SK-N-SH (cell line): Measurements from ENCODE around the gene ZNF664. TPM values are rescaled to one million over a fixed set of nuclear protein-coding genes. Genes with fewer than 3 reads are reported as not detected.
A peak's percentile ranks its signal among the peaks of the same experiment; 100 is the strongest.

Experiments used
- CTCF ChIA-PET: fragments of 300-600, 350-600 bp; formaldehyde crosslinking; extraction: SDS; loops from one replicate; lab custom pipeline; 2021; lab: Yijun Ruan, JAX
- POLR2A ChIA-PET: fragments of 350-600 bp; sonication (Branson Sonifier 250); formaldehyde crosslinking; extraction: SDS; loops from one replicate; lab custom pipeline; 2020; ENCODE audit warnings: antibody characterized with exemption, inconsistent platforms; lab: Yijun Ruan, JAX
- DNase-seq: peaks from one replicate; pipeline ENCODE4 v3.0.0; 2012
- H2AFZ ChIP-seq: fragments of 200-600 bp; sonication (generic); 2 replicates; pipeline ENCODE4 v1.8.1; 2016; ENCODE audit warnings: antibody characterized with exemption, mild to moderate bottlenecking, low read depth
- H3F3A ChIP-seq: fragments of 200-600 bp; sonication (generic); replicated peaks from 2 replicates; pipeline ENCODE3; 2016; ENCODE audit warnings: antibody characterized with exemption, mild to moderate bottlenecking; ENCODE audit not compliant: insufficient read depth
- H3K27ac ChIP-seq, 2 experiments: fragments of 200-500 bp in 1 of 2; fragments of 200-600 bp in 1 of 2; sonication (Bioruptor generic) in 1 of 2; sonication (generic), shearing (Covaris generic) in 1 of 2; 2 replicates each; pipeline versions ENCODE4 v1.5.1 to v1.6.1; 2014 to 2016; ENCODE audit warnings: low read depth in 2 of 2, inconsistent platforms in 1 of 2, low read length in 1 of 2, mild to moderate bottlenecking in 1 of 2, mixed read lengths in 1 of 2
- H3K27me3 ChIP-seq: fragments of 200-600 bp; sonication (generic), shearing (Covaris generic); 2 replicates; pipeline ENCODE4 v1.6.1; 2016; ENCODE audit warnings: mixed run types; ENCODE audit not compliant: insufficient read depth
- H3K36me3 ChIP-seq, 2 experiments: fragments of 200-500 bp in 1 of 2; fragments of 200-600 bp in 1 of 2; sonication (Bioruptor generic) in 1 of 2; sonication (generic) in 1 of 2; replicated peaks in 1 of 2; 2 replicates each; pipeline versions ENCODE3 to v1.5.1; 2014 to 2016; ENCODE audit warnings: low read length in 1 of 2, mild to moderate bottlenecking in 1 of 2; ENCODE audit not compliant: insufficient read depth in 2 of 2, control insufficient read depth in 1 of 2
- H3K4me1 ChIP-seq, 2 experiments: fragments of 200-500 bp in 1 of 2; fragments of 200-600 bp in 1 of 2; sonication (Bioruptor generic) in 1 of 2; sonication (generic), shearing (Covaris generic) in 1 of 2; 2 replicates each; pipeline versions ENCODE4 v1.5.1 to v1.6.1; 2014 to 2016; ENCODE audit warnings: low read depth in 1 of 2, low read length in 1 of 2, mixed run types in 1 of 2; ENCODE audit not compliant: insufficient read depth in 2 of 2, control insufficient read depth in 1 of 2
- H3K4me2 ChIP-seq: fragments of 200-600 bp; sonication (generic), shearing (Covaris generic); 2 replicates; pipeline ENCODE4 v1.6.1; 2017; ENCODE audit warnings: mixed run types
- H3K4me3 ChIP-seq, 2 experiments: fragments of 200-500 bp in 1 of 2; fragments of 200-600 bp in 1 of 2; sonication (Bioruptor generic) in 1 of 2; sonication (generic), shearing (Covaris generic) in 1 of 2; 2 replicates each; pipeline versions ENCODE4 v1.5.1 to v1.8.1; 2014 to 2016; ENCODE audit warnings: low read depth in 2 of 2, inconsistent platforms in 1 of 2, low read length in 1 of 2, mild to moderate bottlenecking in 1 of 2, mixed read lengths in 1 of 2, moderate library complexity in 1 of 2
- H3K79me2 ChIP-seq: fragments of 200-600 bp; sonication (generic); 2 replicates; pipeline ENCODE4 v1.8.1; 2017; ENCODE audit warnings: mild to moderate bottlenecking; ENCODE audit not compliant: insufficient read depth
- H3K9ac ChIP-seq: fragments of 200-600 bp; sonication (generic); 2 replicates; pipeline ENCODE4 v1.6.1; 2017; ENCODE audit warnings: mixed run types
- H3K9me2 ChIP-seq: fragments of 200-600 bp; sonication (generic); 2 replicates; pipeline ENCODE4 v1.6.1; 2017; ENCODE audit warnings: mixed run types
- H3K9me3 ChIP-seq: fragments of 200-600 bp; sonication (generic); 2 replicates; pipeline ENCODE4 v1.6.1; 2017; ENCODE audit warnings: mixed run types, mild to moderate bottlenecking, moderate library complexity
- H4K20me1 ChIP-seq: fragments of 200-600 bp; sonication (generic); 2 replicates; pipeline ENCODE4 v1.6.1; 2017; ENCODE audit warnings: mild to moderate bottlenecking, mixed run types; ENCODE audit not compliant: insufficient read depth
- CHD2 ChIP-seq: fragments of 150-350 bp; IDR thresholded peaks from 2 replicates; pipeline ENCODE4 v1.6.1; 2018; ENCODE audit warnings: low read length; ENCODE audit not compliant: partially characterized antibody
- ELF1 ChIP-seq: IDR thresholded peaks from 2 replicates; pipeline ENCODE4 v1.4.0; 2012
- EZH2phosphoT487 ChIP-seq: fragments of 200-600 bp; sonication (generic); IDR thresholded peaks from 2 replicates; pipeline ENCODE4 v1.6.1; 2017; ENCODE audit warnings: low read depth, mixed run types, mild to moderate bottlenecking, antibody characterized with exemption, moderate library complexity, borderline replicate concordance
- JUND ChIP-seq: IDR thresholded peaks from 2 replicates; pipeline ENCODE4 v1.4.0; 2012
- MEF2A ChIP-seq: IDR thresholded peaks from 2 replicates; pipeline ENCODE4 v1.4.0; 2012; ENCODE audit warnings: low read depth, borderline replicate concordance
- MXI1 ChIP-seq: IDR thresholded peaks from 2 replicates; pipeline ENCODE4 v1.6.1; 2012; ENCODE audit warnings: mild to moderate bottlenecking, low read depth, low read length, improper control_type of control experiment
- NRF1 ChIP-seq: IDR thresholded peaks from 2 replicates; pipeline ENCODE4 v1.6.1; 2012; ENCODE audit warnings: low read depth, mild to moderate bottlenecking, low read length
- REST ChIP-seq: IDR thresholded peaks from 2 replicates; pipeline ENCODE4 v1.6.1; 2012; ENCODE audit warnings: mild to moderate bottlenecking, low read depth, low read length, moderate library complexity
- RFX5 ChIP-seq: IDR thresholded peaks from 2 replicates; pipeline ENCODE4 v1.6.1; 2012; ENCODE audit warnings: mild to moderate bottlenecking, improper control_type of control experiment, low read length
- SIN3A ChIP-seq: IDR thresholded peaks from 2 replicates; pipeline ENCODE4 v1.6.1; 2012; ENCODE audit warnings: low read depth, mild to moderate bottlenecking, low read length, moderate library complexity, borderline replicate concordance
- TEAD4 ChIP-seq: IDR thresholded peaks from 2 replicates; pipeline ENCODE4 v1.4.0; 2012; ENCODE audit warnings: mild to moderate bottlenecking, borderline replicate concordance; ENCODE audit not compliant: insufficient read depth
- YY1 ChIP-seq: IDR thresholded peaks from 2 replicates; pipeline ENCODE4 v1.4.0; 2012; ENCODE audit warnings: low read depth, mild to moderate bottlenecking
- WGBS: methylation state at CpG from one replicate; pipeline ENCODE4 v1.1.6; 2017; ENCODE audit warnings: low lambda C conversion rate; 5-methylcytosine and 5-hydroxymethylcytosine counted together
- polyA plus RNA-seq, 3 experiments: library from polyadenylated mRNA; depleted of rRNA; stranded (reverse); fragments of >200 nt; gene quantifications; 2 replicates each; pipeline ENCODE4 v1.2.3, GENCODE V29; 2012
- TF ChIP-seq, protein P1 (sequence below): fragments of 150-350 bp; IDR thresholded peaks from 2 replicates; pipeline ENCODE4 v1.6.1; 2017; ENCODE audit warnings: antibody characterized with exemption, low read length, low read depth, borderline replicate concordance
- TF ChIP-seq, protein P2 (sequence below): IDR thresholded peaks from 2 replicates; pipeline ENCODE4; 2012
- TF ChIP-seq, protein P3 (sequence below): IDR thresholded peaks from 2 replicates; pipeline ENCODE4 v1.4.0; 2012; ENCODE audit warnings: low read depth, borderline replicate concordance

ZNF664 gene
- polyA plus RNA-seq, 1 of the 3 experiments (the other 2 are of a cell fraction) = 34.9 TPM

- ChIA-PET CTCF (interaction anchor here (0.6 to 1.5 kb wide), 2 partner anchors 44 to 1405 kb away, joined by 3 read pairs; no protein-coding TSS in a partner anchor), POLR2A (no interaction called here)
- H3K9me3 ChIP-seq = no peaks in the 10 kb centered on the region
- no peak overlapping the region for H3K4me3 ChIP-seq
- no peak overlapping the region for H2AFZ ChIP-seq
- peaks cover 16 to 63% of the 10 kb centered on the region in 2 experiments for H3K36me3 ChIP-seq
- no peak overlapping the region for H3K9ac ChIP-seq
- no peaks in the 10 kb centered on the region for H3F3A ChIP-seq
- peak overlapping the region in 1 of 2 experiments; percentile 25; a peak in 1 of 4 replicates for H3K27ac ChIP-seq
- DNase-seq = no peak
- H3K4me2 ChIP-seq = no peak overlapping the region
- 96% methylated on average over 12 of the region's 13 CpGs for WGBS
- TF ChIP-seq REST (no peak), EZH2phosphoT487 (no peak), ELF1 (no peak), MXI1 (no peak), TEAD4 (no peak), RFX5 (no peak), SIN3A (no peak), NRF1 (no peak), MEF2A (no peak), YY1 (no peak), JUND (no peak), CHD2 (no peak)
- TF ChIP-seq, protein P1, sequence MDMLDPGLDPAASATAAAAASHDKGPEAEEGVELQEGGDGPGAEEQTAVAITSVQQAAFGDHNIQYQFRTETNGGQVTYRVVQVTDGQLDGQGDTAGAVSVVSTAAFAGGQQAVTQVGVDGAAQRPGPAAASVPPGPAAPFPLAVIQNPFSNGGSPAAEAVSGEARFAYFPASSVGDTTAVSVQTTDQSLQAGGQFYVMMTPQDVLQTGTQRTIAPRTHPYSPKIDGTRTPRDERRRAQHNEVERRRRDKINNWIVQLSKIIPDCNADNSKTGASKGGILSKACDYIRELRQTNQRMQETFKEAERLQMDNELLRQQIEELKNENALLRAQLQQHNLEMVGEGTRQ = no peak
- TF ChIP-seq, protein P2, sequence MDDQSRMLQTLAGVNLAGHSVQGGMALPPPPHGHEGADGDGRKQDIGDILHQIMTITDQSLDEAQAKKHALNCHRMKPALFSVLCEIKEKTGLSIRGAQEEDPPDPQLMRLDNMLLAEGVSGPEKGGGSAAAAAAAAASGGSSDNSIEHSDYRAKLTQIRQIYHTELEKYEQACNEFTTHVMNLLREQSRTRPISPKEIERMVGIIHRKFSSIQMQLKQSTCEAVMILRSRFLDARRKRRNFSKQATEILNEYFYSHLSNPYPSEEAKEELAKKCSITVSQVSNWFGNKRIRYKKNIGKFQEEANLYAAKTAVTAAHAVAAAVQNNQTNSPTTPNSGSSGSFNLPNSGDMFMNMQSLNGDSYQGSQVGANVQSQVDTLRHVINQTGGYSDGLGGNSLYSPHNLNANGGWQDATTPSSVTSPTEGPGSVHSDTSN = no peak
- TF ChIP-seq, protein P3, sequence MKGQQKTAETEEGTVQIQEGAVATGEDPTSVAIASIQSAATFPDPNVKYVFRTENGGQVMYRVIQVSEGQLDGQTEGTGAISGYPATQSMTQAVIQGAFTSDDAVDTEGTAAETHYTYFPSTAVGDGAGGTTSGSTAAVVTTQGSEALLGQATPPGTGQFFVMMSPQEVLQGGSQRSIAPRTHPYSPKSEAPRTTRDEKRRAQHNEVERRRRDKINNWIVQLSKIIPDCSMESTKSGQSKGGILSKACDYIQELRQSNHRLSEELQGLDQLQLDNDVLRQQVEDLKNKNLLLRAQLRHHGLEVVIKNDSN = no peak
- no peaks in the 10 kb centered on the region for H3K27me3 ChIP-seq
- no peaks in the 10 kb centered on the region for H4K20me1 ChIP-seq
- no peaks in the 10 kb centered on the region; the same call in 1 of the 2 replicates for H3K79me2 ChIP-seq
- H3K4me1 ChIP-seq = no peaks in the 10 kb centered on the region; a peak in 1 of 4 replicates
- no peaks in the 10 kb centered on the region for H3K9me2 ChIP-seq
Measured at GRCh38 chr12:123941624-123942237, 31.3 kb upstream of the ZNF664 start.
